HepG2 (cell line): ENCODE data around the gene CFAP119. TPM values are rescaled to one million over a fixed set of nuclear protein-coding genes. Genes with fewer than 3 reads are reported as not detected.

Experiments
- ATAC-seq: fragments of 200-7000 bp; cut with Tn5 transposase; 3 replicates; pipeline ENCODE4 v1.9.1; 2020; ENCODE audit warnings: mild to moderate bottlenecking, moderate library complexity
- BruUV-seq: library from RNA; stranded (reverse); fragments of 400-500 nt; replicated peaks from 2 replicates; lab custom pipeline; 2021; lab: Mats Ljungman, UMichigan
- CTCF ChIA-PET: fragments of 300-600 bp; formaldehyde crosslinking; extraction: SDS; loops from one replicate; lab custom pipeline; 2021; ENCODE audit warnings: low total read pairs, inconsistent platforms, low intra/inter-chr PET ratio; lab: Yijun Ruan, JAX
- POLR2A ChIA-PET: fragments of 350-600 bp; sonication (Branson Sonifier 250); formaldehyde crosslinking; loops from one replicate; lab custom pipeline; 2020; ENCODE audit warnings: antibody characterized with exemption, inconsistent platforms; lab: Yijun Ruan, JAX
- DNase-seq: peaks from one replicate; pipeline ENCODE4 v3.0.0-alpha.2; 2015; ENCODE audit warnings: low spot score
- FAIRE-seq: peaks from 3 replicates; lab custom pipeline; 2011; peaks lifted over from hg19 to GRCh38; lab: Jason Lieb, UNC
- H2AFZ ChIP-seq: one replicate; pipeline ENCODE4 v1.6.1; 2011; ENCODE audit warnings: low read length, inconsistent platforms
- H3K27ac ChIP-seq: fragments of 300-600 bp; 3 replicates; pipeline ENCODE4 v1.8.0; 2011; ENCODE audit warnings: mixed run types, mild to moderate bottlenecking, mixed read lengths, low read length, inconsistent platforms; ENCODE audit not compliant: insufficient read depth; ENCODE audit errors: extremely low read length
- H3K27me3 ChIP-seq, 2 experiments: fragments of 200-600 bp in 1 of 2; 2 replicates in 1 of 2; 3 replicates in 1 of 2; pipeline versions ENCODE4 v1.6.0 to v1.8.0; 2011; ENCODE audit warnings: low read length in 2 of 2, mild to moderate bottlenecking in 2 of 2, moderate library complexity in 2 of 2, inconsistent platforms in 1 of 2; ENCODE audit not compliant: insufficient read depth in 2 of 2, control insufficient read depth in 1 of 2
- H3K36me3 ChIP-seq, 2 experiments: fragments of 200-600 bp in 1 of 2; replicated peaks in 1 of 2; 2 replicates in 1 of 2; 3 replicates in 1 of 2; pipeline versions ENCODE4 v1.5.1 to v1.8.0; 2011; ENCODE audit warnings: low read length in 2 of 2, inconsistent platforms in 1 of 2; ENCODE audit not compliant: insufficient read depth in 2 of 2, control insufficient read depth in 1 of 2
- H3K4me1 ChIP-seq: 2 replicates; pipeline ENCODE4 v1.5.1; 2012; ENCODE audit warnings: low read length, inconsistent platforms; ENCODE audit not compliant: insufficient read depth
- H3K4me2 ChIP-seq: 2 replicates; pipeline ENCODE4 v1.6.0; 2011; ENCODE audit warnings: low read depth, low read length, inconsistent platforms
- H3K4me3 ChIP-seq, 3 experiments: fragments of 200-600 bp in 1 of 3; sonication (generic), shearing (Covaris generic) in 1 of 3; replicated peaks in 1 of 3; 2 replicates each; pipeline ENCODE4 v1.5.1; 2011 to 2016; ENCODE audit warnings: low read length in 3 of 3, inconsistent platforms in 2 of 3, low read depth in 2 of 3, mild to moderate bottlenecking in 2 of 3, control low read depth in 1 of 3, mixed read lengths in 1 of 3; ENCODE audit not compliant: insufficient read depth in 1 of 3
- H3K79me2 ChIP-seq: one replicate; pipeline ENCODE4 v1.6.1; 2011; ENCODE audit warnings: low read length, inconsistent platforms; ENCODE audit not compliant: insufficient read depth
- H3K9ac ChIP-seq: 2 replicates; pipeline ENCODE4 v1.6.0; 2011; ENCODE audit warnings: mild to moderate bottlenecking, low read depth, low read length, inconsistent platforms; ENCODE audit not compliant: insufficient read depth
- H3K9me3 ChIP-seq: 2 replicates; pipeline ENCODE4 v1.5.1; 2012; ENCODE audit warnings: mild to moderate bottlenecking, low read length
- H4K20me1 ChIP-seq: 2 replicates; pipeline ENCODE4 v1.6.0; 2011; ENCODE audit warnings: inconsistent platforms, mild to moderate bottlenecking, low read length, moderate library complexity; ENCODE audit not compliant: insufficient read depth
- CAMTA2 ChIP-seq: sonication (generic); formaldehyde crosslinking; IDR thresholded peaks from 2 replicates; pipeline ENCODE4 v1.4.0; 2020; ENCODE audit warnings: mild to moderate bottlenecking, missing genetic modification reagents, borderline replicate concordance
- FOXM1 ChIP-seq: sonication (generic); formaldehyde crosslinking; IDR thresholded peaks from 2 replicates; pipeline ENCODE4 v1.5.0; 2020; ENCODE audit warnings: missing genetic modification reagents
- GATAD1 ChIP-seq: IDR thresholded peaks from 2 replicates; pipeline ENCODE4 v1.6.1; 2016; ENCODE audit warnings: missing genetic modification reagents, missing compliant biosample characterization
- GRHL1 ChIP-seq: sonication (generic); formaldehyde crosslinking; conservative IDR thresholded peaks from 2 replicates; pipeline ENCODE4 v1.8.0; 2022; ENCODE audit warnings: missing genetic modification reagents
- KAT8 ChIP-seq: IDR thresholded peaks from 2 replicates; pipeline ENCODE4 v1.6.1; 2016; ENCODE audit warnings: missing genetic modification reagents, missing compliant biosample characterization
- NFKB2 ChIP-seq: sonication (generic); formaldehyde crosslinking; IDR thresholded peaks from 2 replicates; pipeline ENCODE4 v1.4.0; 2020; ENCODE audit warnings: missing genetic modification reagents, borderline replicate concordance
- NFKBIZ ChIP-seq: IDR thresholded peaks from 2 replicates; pipeline ENCODE4 v1.6.1; 2018; ENCODE audit warnings: missing genetic modification reagents, missing compliant biosample characterization
- NFYC ChIP-seq: IDR thresholded peaks from 2 replicates; pipeline ENCODE4 v1.6.1; 2016; ENCODE audit warnings: missing genetic modification reagents, missing compliant biosample characterization
- NKX3-1 ChIP-seq: sonication (generic); formaldehyde crosslinking; IDR thresholded peaks from 2 replicates; pipeline ENCODE4 v1.5.0; 2020; ENCODE audit warnings: missing genetic modification reagents
- SP2 ChIP-seq: sonication (generic); formaldehyde crosslinking; IDR thresholded peaks from 2 replicates; pipeline ENCODE4 v1.5.1; 2020; ENCODE audit warnings: mild to moderate bottlenecking, missing genetic modification reagents
- STAG1 ChIP-seq: sonication (generic); formaldehyde crosslinking; IDR thresholded peaks from 2 replicates; pipeline ENCODE4 v1.4.0; 2020; ENCODE audit warnings: missing genetic modification reagents
- ZBTB26 ChIP-seq: IDR thresholded peaks from 2 replicates; pipeline ENCODE4 v1.6.1; 2016; ENCODE audit warnings: missing compliant biosample characterization, missing genetic modification reagents, borderline replicate concordance
- ZFP1 ChIP-seq: IDR thresholded peaks from 2 replicates; pipeline ENCODE4 v1.6.1; 2016
- ZNF276 ChIP-seq: sonication (generic); formaldehyde crosslinking; IDR thresholded peaks from 2 replicates; pipeline ENCODE4 v1.4.0; 2020; ENCODE audit warnings: mild to moderate bottlenecking, low read depth, missing genetic modification reagents
- ZNF317 ChIP-seq: sonication (generic); formaldehyde crosslinking; IDR thresholded peaks from 2 replicates; pipeline ENCODE4 v1.5.0; 2020; ENCODE audit warnings: mild to moderate bottlenecking, missing genetic modification reagents
- ZNF605 ChIP-seq: sonication (generic); formaldehyde crosslinking; IDR thresholded peaks from 2 replicates; pipeline ENCODE4 v1.8.0; 2022; ENCODE audit warnings: mild to moderate bottlenecking, missing genetic modification reagents
- ZSCAN20 ChIP-seq: sonication (generic); formaldehyde crosslinking; IDR thresholded peaks from 2 replicates; pipeline ENCODE4 v1.4.0; 2020; ENCODE audit warnings: missing genetic modification reagents, mild to moderate bottlenecking, borderline replicate concordance
- WGBS: methylation state at CpG from one replicate; pipeline ENCODE4 v1.1.6; 2017; ENCODE audit warnings: low lambda C conversion rate; 5-methylcytosine and 5-hydroxymethylcytosine counted together
- in situ Hi-C: cut with HindIII; loops from 2 replicates; pipeline ENCODE4 v1.10.0; 2017; ENCODE audit warnings: low pct_unique_long_range_greater_than_20kb; ENCODE audit not compliant: extremely low pct_ligation_motif_present
- intact Hi-C: fragments of 100-400 bp; cut with micrococcal nuclease; formaldehyde crosslinking; loops from one replicate; pipeline ENCODE4 v1.10.0; 2022; ENCODE audit not compliant: unreplicated experiment
- polyA plus RNA-seq, 8 experiments: library from polyadenylated mRNA; depleted of rRNA in 3 of 8; stranded (reverse) in 7 of 8; unstranded in 1 of 8; fragments of >200 nt; fragmentation: Illumina TruSeq in 4 of 8; extraction: Trizol in 4 of 8; gene quantifications; 2 replicates each; pipeline versions ENCODE4 v1.2.1 to v1.2.3, GENCODE V29; 2011 to 2016; ENCODE audit warnings: low read depth in 4 of 8, missing spikeins in 1 of 8, mixed read lengths in 1 of 8; ENCODE audit not compliant: insufficient read depth in 1 of 8
- total RNA-seq, 5 experiments: library from RNA; depleted of rRNA; stranded (reverse); fragments of >200 nt; fragmentation: Illumina TruSeq; extraction: Trizol; gene quantifications; 2 replicates each; pipeline ENCODE4 v1.2.3, GENCODE V29; 2016; ENCODE audit warnings: low read depth in 1 of 5
- TF ChIP-seq, protein P1 (sequence below): sonication (generic); formaldehyde crosslinking; IDR thresholded peaks from 2 replicates; pipeline ENCODE4 v1.8.1; 2023; ENCODE audit warnings: missing genetic modification reagents, mild to moderate bottlenecking, borderline replicate concordance

CFAP119 gene
- total and polyA plus RNA-seq, 2 of the 13 experiments (the other 11 are each of a cell fraction or from before 2014, with no cell fraction given): 6.4 TPM

- BruUV-seq: no TSS peak
- H3K4me3 ChIP-seq: peak overlapping the region; percentile 74 to 96 (median 89)
- TF ChIP-seq GATAD1 (peak; percentile 95), STAG1 (CRISPR knock-in tag) (peak; percentile 48; the same call in 1 of the 2 replicates), ZBTB26 (CRISPR knock-in tag) (peak; percentile 71), KAT8 (CRISPR knock-in tag) (peak; percentile 98), NFKB2 (peak; percentile 98; the same call in 1 of the 2 replicates), ZFP1 (CRISPR knock-in tag) (peak; percentile 87), GRHL1 (no peak), NFYC (CRISPR knock-in tag) (no peak; the same call in 1 of the 2 replicates), ZNF317 (CRISPR knock-in tag) (peak; percentile 83), SP2 (CRISPR knock-in tag) (0 out of 2 replicates have a peak, but pooled peaks have one; percentile 47), ZSCAN20 (peak; percentile 93; the same call in 1 of the 2 replicates), FOXM1 (no peak), NKX3-1 (CRISPR knock-in tag) (peak; percentile 94), ZNF276 (CRISPR knock-in tag) (no peak; the same call in 1 of the 2 replicates), ZNF605 (CRISPR knock-in tag) (peak; percentile 88), NFKBIZ (CRISPR knock-in tag) (peak; percentile 90; the same call in 1 of the 2 replicates), CAMTA2 (CRISPR knock-in tag) (peak; percentile 71; the same call in 1 of the 2 replicates)
- TF ChIP-seq, protein P1, sequence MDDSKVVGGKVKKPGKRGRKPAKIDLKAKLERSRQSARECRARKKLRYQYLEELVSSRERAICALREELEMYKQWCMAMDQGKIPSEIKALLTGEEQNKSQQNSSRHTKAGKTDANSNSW (CRISPR knock-in tag): peak; percentile 59; the same call in 1 of the 2 replicates
These were observed 43.7 kb upstream of the CFAP119 start for GRCh38 chr16:30805370-30806169.

More at GRCh38 chr16:30805370-30806169, 43.7 kb upstream of the CFAP119 start:
- 18% methylated on average over 13 of the region's 62 CpGs for WGBS
- CTCF ChIA-PET: interaction anchor here (0.6 to 0.9 kb wide), 3 partner anchors 31 to 116 kb away, joined by 3 to 4 read pairs (median 3); no protein-coding TSS in a partner anchor
- DNase-seq (peak; percentile 78), ATAC-seq (peak; percentile 88), FAIRE-seq (no peak)
- POLR2A ChIA-PET: interaction anchor here (0.6 to 6.6 kb wide), 27 partner anchors 9 to 330 kb away, joined by 3 to 257 read pairs (median 8); partner anchors contain the start of genes FBRS, HSD3B7, PHKG2 and ZNF629
- peaks cover 54% of the 10 kb centered on the region for H3K4me1 ChIP-seq
- intact Hi-C loops: loop anchor here (1.0 kb wide), 2 partner anchors 9 to 18 kb away; partner anchors contain the start of gene ZNF629
- no peaks in the 10 kb centered on the region for H4K20me1 ChIP-seq
- H2AFZ ChIP-seq: peak overlapping the region; percentile 1
- H3K27me3 ChIP-seq: no peaks in the 10 kb centered on the region; a peak in 1 of 5 replicates
- in situ Hi-C loops: no loop called here
- H3K27ac ChIP-seq: peak overlapping the region; percentile 92
- H3K4me2 ChIP-seq: peak overlapping the region; percentile 92
- H3K9me3 ChIP-seq: no peaks in the 10 kb centered on the region
- H3K79me2 ChIP-seq: peaks cover 3% of the 10 kb centered on the region
- H3K36me3 ChIP-seq: no peaks in the 10 kb centered on the region
- H3K9ac ChIP-seq: peak overlapping the region; percentile 89
